HEK293 (cell line): ENCODE results near the gene ZNF8.
"Not testable (repeated sequence)": the region's sequence is repeated elsewhere in the genome, so short reads cannot be mapped to it uniquely, and the experiment has no call there.

ENCODE experiments used
- CTCF ChIA-PET: fragments of 350-600 bp; formaldehyde crosslinking; extraction: SDS; loops from one replicate; lab custom pipeline; 2021; ENCODE audit warnings: antibody characterized with exemption; lab: Yijun Ruan, JAX
- POLR2A ChIA-PET: fragments of 300-600 bp; formaldehyde crosslinking; extraction: SDS; loops from one replicate; lab custom pipeline; 2020; ENCODE audit warnings: antibody characterized with exemption, inconsistent platforms; lab: Yijun Ruan, JAX
- H3K27ac ChIP-seq: fragments of 200-500 bp; sonication (Bioruptor generic); 2 replicates; pipeline ENCODE4 v1.5.1; 2014; ENCODE audit warnings: low read depth, low read length, control low read depth, inconsistent platforms; ENCODE audit errors: extremely low read depth
- H3K36me3 ChIP-seq, 2 experiments: fragments of 200-500 bp in 1 of 2; sonication (Bioruptor generic) in 1 of 2; 1 replicate in 1 of 2; 2 replicates in 1 of 2; pipeline ENCODE4 v1.5.1; 2014 to 2017; ENCODE audit warnings: inconsistent platforms in 2 of 2, low read length in 2 of 2; ENCODE audit not compliant: control insufficient read depth in 2 of 2, insufficient read depth in 1 of 2
- H3K4me1 ChIP-seq: fragments of 200-500 bp; sonication (Bioruptor generic); 2 replicates; pipeline ENCODE4 v1.5.1; 2014; ENCODE audit warnings: mild to moderate bottlenecking, low read length, inconsistent platforms; ENCODE audit not compliant: control insufficient read depth, insufficient read depth
- H3K4me3 ChIP-seq: 2 replicates; pipeline ENCODE4 v1.5.1; 2011; ENCODE audit warnings: low read depth, mild to moderate bottlenecking, control low read depth, low read length, moderate library complexity
- H3K9me3 ChIP-seq: fragments of 200-500 bp; sonication (Bioruptor generic); 2 replicates; pipeline ENCODE4 v1.5.1; 2014; ENCODE audit warnings: low read depth, low read length, inconsistent platforms; ENCODE audit not compliant: control insufficient read depth, insufficient read depth
- REPIN1 ChIP-seq: fragments of 450-650 bp; formaldehyde crosslinking; IDR thresholded peaks from 2 replicates; pipeline ENCODE4 v1.5.1; 2017; ENCODE audit warnings: missing biosample characterization, missing genetic modification characterization, low read depth
- TRIM28 ChIP-seq: IDR thresholded peaks from 2 replicates; pipeline ENCODE4 v1.6.1; 2011; ENCODE audit warnings: low read length, control low read depth, borderline replicate concordance
- ZFP69B ChIP-seq: fragments of 450-650 bp; formaldehyde crosslinking; IDR thresholded peaks from 2 replicates; pipeline ENCODE4 v1.5.1; 2016; ENCODE audit warnings: missing biosample characterization, missing genetic modification characterization
- ZNF112 ChIP-seq: fragments of 450-650 bp; formaldehyde crosslinking; IDR thresholded peaks from 2 replicates; pipeline ENCODE4 v1.5.0; 2017; ENCODE audit warnings: missing biosample characterization, missing genetic modification characterization
- ZNF114 ChIP-seq: fragments of 450-650 bp; formaldehyde crosslinking; IDR thresholded peaks from 2 replicates; pipeline ENCODE4 v1.5.0; 2017; ENCODE audit warnings: missing biosample characterization, missing genetic modification characterization
- ZNF140 ChIP-seq: fragments of 450-650 bp; formaldehyde crosslinking; IDR thresholded peaks from 2 replicates; pipeline ENCODE4 v1.5.1; 2016; ENCODE audit warnings: missing biosample characterization, missing genetic modification characterization
- ZNF16 ChIP-seq: fragments of 450-650 bp; formaldehyde crosslinking; IDR thresholded peaks from 2 replicates; pipeline ENCODE4 v1.5.1; 2016; ENCODE audit warnings: low read depth, missing biosample characterization, missing genetic modification characterization
- ZNF23 ChIP-seq: fragments of 450-650 bp; formaldehyde crosslinking; IDR thresholded peaks from 2 replicates; pipeline ENCODE4 v1.5.1; 2016; ENCODE audit warnings: missing biosample characterization, missing genetic modification characterization, borderline replicate concordance
- ZNF670 ChIP-seq: fragments of 450-650 bp; formaldehyde crosslinking; IDR thresholded peaks from 2 replicates; pipeline ENCODE4 v1.5.1; 2016; ENCODE audit warnings: missing biosample characterization, missing genetic modification characterization, low read depth
- TF ChIP-seq, protein P1 (sequence below): fragments of 450-650 bp; formaldehyde crosslinking; IDR thresholded peaks from 2 replicates; pipeline ENCODE4 v1.5.1; 2016; ENCODE audit warnings: missing biosample characterization, missing genetic modification characterization
- TF ChIP-seq, protein P2 (sequence below): fragments of 450-650 bp; formaldehyde crosslinking; IDR thresholded peaks from 2 replicates; pipeline ENCODE4 v1.5.1; 2016; ENCODE audit warnings: missing biosample characterization, missing genetic modification characterization
- TF ChIP-seq, protein P3 (sequence below): fragments of 450-650 bp; formaldehyde crosslinking; IDR thresholded peaks from 2 replicates; pipeline ENCODE4 v1.5.1; 2016; ENCODE audit warnings: missing biosample characterization, missing genetic modification characterization, low read depth
- TF ChIP-seq, protein P4 (sequence below): fragments of 450-650 bp; formaldehyde crosslinking; IDR thresholded peaks from 2 replicates; pipeline ENCODE4 v1.5.1; 2016; ENCODE audit warnings: missing biosample characterization, missing genetic modification characterization, low read depth
- TF ChIP-seq, protein P5 (sequence below): fragments of 450-650 bp; formaldehyde crosslinking; IDR thresholded peaks from 2 replicates; pipeline ENCODE4 v1.5.1; 2016; ENCODE audit warnings: missing biosample characterization, missing genetic modification characterization
- TF ChIP-seq, protein P6 (sequence below): fragments of 450-650 bp; formaldehyde crosslinking; IDR thresholded peaks from 2 replicates; pipeline ENCODE4 v1.5.1; 2017; ENCODE audit warnings: missing biosample characterization, missing genetic modification characterization
- TF ChIP-seq, protein P7 (sequence below): fragments of 450-650 bp; formaldehyde crosslinking; IDR thresholded peaks from 2 replicates; pipeline ENCODE4 v1.5.1; 2016; ENCODE audit warnings: missing biosample characterization, missing genetic modification characterization

Gene ZNF8

DNA sequence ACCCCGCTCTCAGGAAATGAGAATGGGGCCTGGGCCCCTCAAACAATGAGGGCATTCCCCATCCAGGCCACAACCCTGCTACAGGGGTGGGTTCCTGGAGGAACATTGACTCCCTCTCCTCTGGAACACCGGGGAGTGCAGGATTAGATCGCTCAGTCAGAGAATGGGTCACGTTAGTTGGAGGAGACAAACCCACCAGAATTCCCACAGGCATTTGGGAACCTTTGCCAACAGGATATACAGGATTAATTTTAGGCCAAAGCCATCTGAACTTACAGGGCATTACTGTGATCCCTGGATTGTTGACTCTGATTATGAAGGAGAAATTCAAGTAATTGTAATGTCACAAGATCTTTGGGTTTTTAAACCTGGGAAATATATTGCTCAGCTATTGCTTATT lies 29.0 kb downstream of the ZNF8 start (continued):
- TF ChIP-seq, protein P1, sequence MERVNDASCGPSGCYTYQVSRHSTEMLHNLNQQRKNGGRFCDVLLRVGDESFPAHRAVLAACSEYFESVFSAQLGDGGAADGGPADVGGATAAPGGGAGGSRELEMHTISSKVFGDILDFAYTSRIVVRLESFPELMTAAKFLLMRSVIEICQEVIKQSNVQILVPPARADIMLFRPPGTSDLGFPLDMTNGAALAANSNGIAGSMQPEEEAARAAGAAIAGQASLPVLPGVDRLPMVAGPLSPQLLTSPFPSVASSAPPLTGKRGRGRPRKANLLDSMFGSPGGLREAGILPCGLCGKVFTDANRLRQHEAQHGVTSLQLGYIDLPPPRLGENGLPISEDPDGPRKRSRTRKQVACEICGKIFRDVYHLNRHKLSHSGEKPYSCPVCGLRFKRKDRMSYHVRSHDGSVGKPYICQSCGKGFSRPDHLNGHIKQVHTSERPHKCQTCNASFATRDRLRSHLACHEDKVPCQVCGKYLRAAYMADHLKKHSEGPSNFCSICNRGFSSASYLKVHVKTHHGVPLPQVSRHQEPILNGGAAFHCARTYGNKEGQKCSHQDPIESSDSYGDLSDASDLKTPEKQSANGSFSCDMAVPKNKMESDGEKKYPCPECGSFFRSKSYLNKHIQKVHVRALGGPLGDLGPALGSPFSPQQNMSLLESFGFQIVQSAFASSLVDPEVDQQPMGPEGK (tag by site-specific recombination): no peak
- TF ChIP-seq TRIM28 (no peak), REPIN1 (tag by site-specific recombination) (no peak)
- TF ChIP-seq, all 188 proteins: peak for 0

DNA sequence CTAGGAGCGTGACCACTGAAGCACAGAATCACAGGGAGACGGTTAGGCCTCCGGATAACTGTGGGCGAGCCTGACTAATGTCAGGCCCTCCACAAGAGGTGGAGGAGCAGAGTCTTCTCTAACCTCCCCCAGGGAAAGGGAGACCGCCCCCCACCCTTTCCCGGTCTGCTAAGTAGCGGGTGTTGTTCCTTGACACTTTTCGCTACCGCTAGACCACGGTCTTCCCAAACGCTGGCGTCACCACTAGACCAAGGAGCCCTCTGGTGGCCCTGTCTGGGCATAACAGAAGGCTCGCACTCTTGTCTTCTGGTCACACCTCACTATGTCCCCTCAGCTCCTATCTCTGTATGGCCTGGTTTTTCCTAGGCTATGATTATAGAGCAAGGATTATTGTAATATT lies 31.9 kb downstream of the ZNF8 start:
- H3K36me3 ChIP-seq: peaks cover 48 to 90% of the 10 kb centered on the region in 2 experiments
- H3K4me3 ChIP-seq, H3K9me3 ChIP-seq, POLR2A ChIA-PET, H3K4me1 ChIP-seq, CTCF ChIA-PET, H3K27ac ChIP-seq: not testable (repeated sequence)

DNA sequence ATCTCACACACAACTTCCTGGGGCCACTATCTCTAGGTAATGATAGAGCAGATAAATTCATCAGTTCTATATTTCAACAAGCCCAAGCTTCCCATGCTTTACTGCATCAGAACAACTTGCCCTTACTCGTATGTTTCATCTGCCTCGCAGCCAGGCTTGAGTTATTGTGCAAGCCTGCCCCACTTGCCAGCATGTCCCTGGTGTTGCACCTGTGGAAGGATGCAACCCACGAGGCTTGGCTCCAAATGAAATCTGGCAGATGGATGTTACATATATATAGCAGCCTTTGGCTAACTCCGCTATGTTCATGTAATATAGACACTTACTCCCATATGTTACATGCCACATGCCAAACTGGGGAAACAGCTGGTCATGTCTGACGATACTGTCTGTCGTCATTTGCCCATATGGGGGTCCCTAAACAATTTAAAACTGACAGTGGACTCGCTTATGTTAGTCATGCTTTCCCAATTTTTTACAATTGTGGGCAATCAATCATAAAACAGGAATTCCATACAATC lies 32.6 kb downstream of the ZNF8 start:
- no peak overlapping the region for H3K27ac ChIP-seq
- peaks cover 54 to 93% of the 10 kb centered on the region in 2 experiments for H3K36me3 ChIP-seq
- ChIA-PET CTCF (no interaction called here), POLR2A (no interaction called here)
- no peaks in the 10 kb centered on the region for H3K9me3 ChIP-seq
- no peak overlapping the region for H3K4me3 ChIP-seq
- no peaks in the 10 kb centered on the region for H3K4me1 ChIP-seq
- TF ChIP-seq ZNF16 (tag by site-specific recombination): no peak
- TF ChIP-seq ZFP69B (tag by site-specific recombination): no peak
- TF ChIP-seq ZNF112: no peak
- TF ChIP-seq ZNF23: no peak
- no peak for TF ChIP-seq ZNF140 (tag by site-specific recombination)
- TF ChIP-seq, protein P2, sequence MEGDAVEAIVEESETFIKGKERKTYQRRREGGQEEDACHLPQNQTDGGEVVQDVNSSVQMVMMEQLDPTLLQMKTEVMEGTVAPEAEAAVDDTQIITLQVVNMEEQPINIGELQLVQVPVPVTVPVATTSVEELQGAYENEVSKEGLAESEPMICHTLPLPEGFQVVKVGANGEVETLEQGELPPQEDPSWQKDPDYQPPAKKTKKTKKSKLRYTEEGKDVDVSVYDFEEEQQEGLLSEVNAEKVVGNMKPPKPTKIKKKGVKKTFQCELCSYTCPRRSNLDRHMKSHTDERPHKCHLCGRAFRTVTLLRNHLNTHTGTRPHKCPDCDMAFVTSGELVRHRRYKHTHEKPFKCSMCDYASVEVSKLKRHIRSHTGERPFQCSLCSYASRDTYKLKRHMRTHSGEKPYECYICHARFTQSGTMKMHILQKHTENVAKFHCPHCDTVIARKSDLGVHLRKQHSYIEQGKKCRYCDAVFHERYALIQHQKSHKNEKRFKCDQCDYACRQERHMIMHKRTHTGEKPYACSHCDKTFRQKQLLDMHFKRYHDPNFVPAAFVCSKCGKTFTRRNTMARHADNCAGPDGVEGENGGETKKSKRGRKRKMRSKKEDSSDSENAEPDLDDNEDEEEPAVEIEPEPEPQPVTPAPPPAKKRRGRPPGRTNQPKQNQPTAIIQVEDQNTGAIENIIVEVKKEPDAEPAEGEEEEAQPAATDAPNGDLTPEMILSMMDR (tag by site-specific recombination): no peak
- TF ChIP-seq, protein P3, sequence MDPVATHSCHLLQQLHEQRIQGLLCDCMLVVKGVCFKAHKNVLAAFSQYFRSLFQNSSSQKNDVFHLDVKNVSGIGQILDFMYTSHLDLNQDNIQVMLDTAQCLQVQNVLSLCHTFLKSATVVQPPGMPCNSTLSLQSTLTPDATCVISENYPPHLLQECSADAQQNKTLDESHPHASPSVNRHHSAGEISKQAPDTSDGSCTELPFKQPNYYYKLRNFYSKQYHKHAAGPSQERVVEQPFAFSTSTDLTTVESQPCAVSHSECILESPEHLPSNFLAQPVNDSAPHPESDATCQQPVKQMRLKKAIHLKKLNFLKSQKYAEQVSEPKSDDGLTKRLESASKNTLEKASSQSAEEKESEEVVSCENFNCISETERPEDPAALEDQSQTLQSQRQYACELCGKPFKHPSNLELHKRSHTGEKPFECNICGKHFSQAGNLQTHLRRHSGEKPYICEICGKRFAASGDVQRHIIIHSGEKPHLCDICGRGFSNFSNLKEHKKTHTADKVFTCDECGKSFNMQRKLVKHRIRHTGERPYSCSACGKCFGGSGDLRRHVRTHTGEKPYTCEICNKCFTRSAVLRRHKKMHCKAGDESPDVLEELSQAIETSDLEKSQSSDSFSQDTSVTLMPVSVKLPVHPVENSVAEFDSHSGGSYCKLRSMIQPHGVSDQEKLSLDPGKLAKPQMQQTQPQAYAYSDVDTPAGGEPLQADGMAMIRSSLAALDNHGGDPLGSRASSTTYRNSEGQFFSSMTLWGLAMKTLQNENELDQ: no peak
- TF ChIP-seq ZNF670 (tag by site-specific recombination): no peak
- no peak for TF ChIP-seq ZNF114 (tag by site-specific recombination)
- TF ChIP-seq, protein P4, sequence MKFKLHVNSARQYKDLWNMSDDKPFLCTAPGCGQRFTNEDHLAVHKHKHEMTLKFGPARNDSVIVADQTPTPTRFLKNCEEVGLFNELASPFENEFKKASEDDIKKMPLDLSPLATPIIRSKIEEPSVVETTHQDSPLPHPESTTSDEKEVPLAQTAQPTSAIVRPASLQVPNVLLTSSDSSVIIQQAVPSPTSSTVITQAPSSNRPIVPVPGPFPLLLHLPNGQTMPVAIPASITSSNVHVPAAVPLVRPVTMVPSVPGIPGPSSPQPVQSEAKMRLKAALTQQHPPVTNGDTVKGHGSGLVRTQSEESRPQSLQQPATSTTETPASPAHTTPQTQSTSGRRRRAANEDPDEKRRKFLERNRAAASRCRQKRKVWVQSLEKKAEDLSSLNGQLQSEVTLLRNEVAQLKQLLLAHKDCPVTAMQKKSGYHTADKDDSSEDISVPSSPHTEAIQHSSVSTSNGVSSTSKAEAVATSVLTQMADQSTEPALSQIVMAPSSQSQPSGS (tag by site-specific recombination): no peak
- TF ChIP-seq, protein P5, sequence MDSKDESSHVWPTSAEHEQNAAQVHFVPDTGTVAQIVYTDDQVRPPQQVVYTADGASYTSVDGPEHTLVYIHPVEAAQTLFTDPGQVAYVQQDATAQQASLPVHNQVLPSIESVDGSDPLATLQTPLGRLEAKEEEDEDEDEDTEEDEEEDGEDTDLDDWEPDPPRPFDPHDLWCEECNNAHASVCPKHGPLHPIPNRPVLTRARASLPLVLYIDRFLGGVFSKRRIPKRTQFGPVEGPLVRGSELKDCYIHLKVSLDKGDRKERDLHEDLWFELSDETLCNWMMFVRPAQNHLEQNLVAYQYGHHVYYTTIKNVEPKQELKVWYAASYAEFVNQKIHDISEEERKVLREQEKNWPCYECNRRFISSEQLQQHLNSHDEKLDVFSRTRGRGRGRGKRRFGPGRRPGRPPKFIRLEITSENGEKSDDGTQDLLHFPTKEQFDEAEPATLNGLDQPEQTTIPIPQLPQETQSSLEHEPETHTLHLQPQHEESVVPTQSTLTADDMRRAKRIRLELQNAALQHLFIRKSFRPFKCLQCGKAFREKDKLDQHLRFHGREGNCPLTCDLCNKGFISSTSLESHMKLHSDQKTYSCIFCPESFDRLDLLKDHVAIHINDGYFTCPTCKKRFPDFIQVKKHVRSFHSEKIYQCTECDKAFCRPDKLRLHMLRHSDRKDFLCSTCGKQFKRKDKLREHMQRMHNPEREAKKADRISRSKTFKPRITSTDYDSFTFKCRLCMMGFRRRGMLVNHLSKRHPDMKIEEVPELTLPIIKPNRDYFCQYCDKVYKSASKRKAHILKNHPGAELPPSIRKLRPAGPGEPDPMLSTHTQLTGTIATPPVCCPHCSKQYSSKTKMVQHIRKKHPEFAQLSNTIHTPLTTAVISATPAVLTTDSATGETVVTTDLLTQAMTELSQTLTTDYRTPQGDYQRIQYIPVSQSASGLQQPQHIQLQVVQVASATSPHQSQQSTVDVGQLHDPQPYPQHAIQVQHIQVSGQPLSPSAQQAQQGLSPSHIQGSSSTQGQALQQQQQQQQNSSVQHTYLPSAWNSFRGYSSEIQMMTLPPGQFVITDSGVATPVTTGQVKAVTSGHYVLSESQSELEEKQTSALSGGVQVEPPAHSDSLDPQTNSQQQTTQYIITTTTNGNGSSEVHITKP (tag by site-specific recombination): no peak
- TF ChIP-seq, protein P6, sequence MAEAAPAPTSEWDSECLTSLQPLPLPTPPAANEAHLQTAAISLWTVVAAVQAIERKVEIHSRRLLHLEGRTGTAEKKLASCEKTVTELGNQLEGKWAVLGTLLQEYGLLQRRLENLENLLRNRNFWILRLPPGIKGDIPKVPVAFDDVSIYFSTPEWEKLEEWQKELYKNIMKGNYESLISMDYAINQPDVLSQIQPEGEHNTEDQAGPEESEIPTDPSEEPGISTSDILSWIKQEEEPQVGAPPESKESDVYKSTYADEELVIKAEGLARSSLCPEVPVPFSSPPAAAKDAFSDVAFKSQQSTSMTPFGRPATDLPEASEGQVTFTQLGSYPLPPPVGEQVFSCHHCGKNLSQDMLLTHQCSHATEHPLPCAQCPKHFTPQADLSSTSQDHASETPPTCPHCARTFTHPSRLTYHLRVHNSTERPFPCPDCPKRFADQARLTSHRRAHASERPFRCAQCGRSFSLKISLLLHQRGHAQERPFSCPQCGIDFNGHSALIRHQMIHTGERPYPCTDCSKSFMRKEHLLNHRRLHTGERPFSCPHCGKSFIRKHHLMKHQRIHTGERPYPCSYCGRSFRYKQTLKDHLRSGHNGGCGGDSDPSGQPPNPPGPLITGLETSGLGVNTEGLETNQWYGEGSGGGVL: no peak
- TF ChIP-seq, protein P7, sequence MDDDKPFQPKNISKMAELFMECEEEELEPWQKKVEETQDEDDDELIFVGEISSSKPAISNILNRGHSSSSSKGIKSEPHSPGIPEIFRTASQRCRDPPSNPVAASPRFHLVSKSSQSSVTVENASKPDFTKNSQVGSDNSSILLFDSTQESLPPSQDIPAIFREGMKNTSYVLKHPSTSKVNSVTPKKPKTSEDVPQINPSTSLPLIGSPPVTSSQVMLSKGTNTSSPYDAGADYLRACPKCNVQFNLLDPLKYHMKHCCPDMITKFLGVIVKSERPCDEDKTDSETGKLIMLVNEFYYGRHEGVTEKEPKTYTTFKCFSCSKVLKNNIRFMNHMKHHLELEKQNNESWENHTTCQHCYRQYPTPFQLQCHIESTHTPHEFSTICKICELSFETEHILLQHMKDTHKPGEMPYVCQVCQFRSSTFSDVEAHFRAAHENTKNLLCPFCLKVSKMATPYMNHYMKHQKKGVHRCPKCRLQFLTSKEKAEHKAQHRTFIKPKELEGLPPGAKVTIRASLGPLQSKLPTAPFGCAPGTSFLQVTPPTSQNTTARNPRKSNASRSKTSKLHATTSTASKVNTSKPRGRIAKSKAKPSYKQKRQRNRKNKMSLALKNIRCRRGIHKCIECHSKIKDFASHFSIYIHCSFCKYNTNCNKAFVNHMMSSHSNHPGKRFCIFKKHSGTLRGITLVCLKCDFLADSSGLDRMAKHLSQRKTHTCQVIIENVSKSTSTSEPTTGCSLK (tag by site-specific recombination): no peak
